G401.6 (cell line): ENCODE results near the gene BCDIN3D.

Experiments
- FAIRE-seq: peaks from 2 replicates; lab custom pipeline; 2012; peaks lifted over from hg19 to GRCh38; lab: Jason Lieb, UNC

Gene BCDIN3D

DNA sequence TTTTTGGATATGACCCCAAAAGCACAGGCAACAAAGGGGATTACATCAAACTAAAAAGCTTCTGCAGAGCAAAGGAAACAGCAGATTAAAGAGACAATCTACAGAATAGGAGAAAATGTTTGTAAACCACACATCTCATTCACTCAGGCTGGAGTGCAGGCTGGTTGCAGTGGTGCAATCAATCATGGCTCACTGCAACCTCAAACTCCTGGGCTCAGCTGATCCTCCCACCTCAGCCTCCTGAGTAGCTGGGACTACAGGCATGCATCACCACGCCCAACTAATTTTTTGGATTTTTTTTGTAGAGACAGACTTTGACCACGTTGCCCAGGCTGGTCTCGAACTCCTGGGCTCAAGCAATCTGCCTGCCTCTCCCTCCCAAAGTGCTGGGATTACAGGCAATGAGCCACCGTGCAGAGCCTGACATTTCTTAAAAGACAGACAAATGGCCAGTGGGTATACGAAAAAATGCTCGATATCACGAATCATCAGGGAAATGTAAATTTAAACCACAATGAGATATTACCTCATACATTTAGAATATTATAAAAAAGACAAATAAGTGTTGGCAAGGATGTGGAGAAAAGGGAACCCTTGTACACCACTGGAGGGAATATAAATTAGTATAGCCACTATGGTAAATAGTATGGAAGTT is 24.5 kb downstream of the BCDIN3D start:
- FAIRE-seq, result no peak

- FAIRE-seq, result no peak
Observed at GRCh38 chr12:49813131-49813530, 29.8 kb downstream of the BCDIN3D start.

DNA sequence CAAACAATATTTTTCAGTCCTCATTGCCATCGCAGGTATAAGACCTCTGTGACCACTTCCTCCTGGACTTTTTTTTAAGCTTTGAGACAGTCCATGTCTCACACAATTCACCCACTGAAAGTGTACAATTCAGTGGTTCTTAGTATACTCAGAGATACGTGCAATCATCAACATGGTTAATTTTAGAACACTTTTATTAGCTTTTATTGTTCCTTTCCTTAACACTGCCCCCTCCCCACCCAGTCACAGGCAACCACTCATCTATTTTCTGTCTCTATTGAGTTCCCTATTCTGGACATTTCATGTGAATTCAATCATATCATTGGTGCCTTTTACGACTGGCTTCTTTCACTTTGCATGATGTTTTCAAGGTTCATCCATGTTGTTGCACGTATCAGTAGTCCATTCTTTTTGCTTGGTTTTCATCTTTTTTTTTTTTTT is 30.9 kb downstream of the BCDIN3D start:
- no peak for FAIRE-seq

- no peak for FAIRE-seq
Observed at GRCh38 chr12:49811136-49811535, 31.8 kb downstream of the BCDIN3D start.

DNA sequence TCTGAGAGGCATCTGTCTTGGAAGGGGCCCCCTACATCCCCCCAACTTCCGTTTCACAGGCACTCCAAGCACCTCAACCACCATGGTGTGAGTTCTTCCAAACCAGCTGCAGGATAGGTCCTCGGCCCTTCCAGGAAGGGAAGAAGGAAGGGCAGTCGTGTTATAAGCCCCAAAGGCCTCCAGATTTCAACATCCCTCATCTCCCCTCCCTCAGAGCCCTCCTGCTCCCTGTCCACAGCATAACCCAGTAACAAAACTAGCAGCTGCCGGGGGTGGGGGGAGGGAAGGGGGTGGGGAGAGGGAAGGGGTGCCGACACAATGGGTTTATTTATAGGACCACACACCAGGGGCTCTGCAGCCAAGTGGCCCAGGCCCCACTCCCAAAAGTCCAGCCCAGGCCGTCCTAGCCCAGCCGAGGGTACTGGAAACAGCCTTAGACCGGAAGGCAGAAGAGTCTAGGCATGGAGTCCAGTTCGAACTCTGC is 33.0 kb downstream of the BCDIN3D start:
- FAIRE-seq, result no peak

GRCh38 chr12:49809381-49809905 is 33.5 kb downstream of the BCDIN3D start:
- FAIRE-seq, result no peak

DNA sequence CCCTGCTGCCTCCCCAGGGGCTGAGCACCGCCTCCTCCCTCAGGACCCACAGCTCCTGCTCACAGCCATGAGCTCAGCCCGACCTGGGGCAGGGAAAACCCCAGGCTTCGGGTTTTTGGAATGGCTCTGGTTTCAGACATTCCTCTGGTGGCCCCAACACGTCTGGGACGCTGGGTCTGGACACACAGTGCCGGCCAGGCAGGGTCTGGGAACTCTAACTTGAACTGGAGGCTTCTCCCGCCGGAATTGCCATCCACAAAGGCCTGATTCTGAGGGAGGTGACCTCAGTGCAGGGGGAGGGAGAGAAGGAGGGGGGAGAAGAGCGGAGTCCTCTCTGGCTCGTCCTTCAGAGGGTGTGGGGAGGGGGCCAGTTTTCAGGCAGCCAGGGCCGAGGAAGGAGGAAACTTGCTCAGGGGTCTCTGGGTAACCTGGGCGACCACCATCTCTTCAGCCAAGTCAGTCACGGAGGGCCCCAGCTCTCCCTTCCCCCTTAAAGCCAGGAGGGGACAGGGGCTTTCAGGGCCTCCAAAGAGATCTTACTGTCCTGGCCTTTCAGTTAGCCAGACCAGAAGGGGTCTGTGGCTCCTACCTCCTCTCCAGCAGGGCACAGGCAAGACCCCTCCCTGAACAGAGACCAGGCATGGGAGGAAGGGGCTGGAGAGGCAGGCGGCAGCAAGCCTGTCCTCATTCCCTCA is 34.1 kb downstream of the BCDIN3D start:
- FAIRE-seq, result no peak

- no peak for FAIRE-seq
Observed at GRCh38 chr12:49807991-49808580, 34.8 kb downstream of the BCDIN3D start.

DNA sequence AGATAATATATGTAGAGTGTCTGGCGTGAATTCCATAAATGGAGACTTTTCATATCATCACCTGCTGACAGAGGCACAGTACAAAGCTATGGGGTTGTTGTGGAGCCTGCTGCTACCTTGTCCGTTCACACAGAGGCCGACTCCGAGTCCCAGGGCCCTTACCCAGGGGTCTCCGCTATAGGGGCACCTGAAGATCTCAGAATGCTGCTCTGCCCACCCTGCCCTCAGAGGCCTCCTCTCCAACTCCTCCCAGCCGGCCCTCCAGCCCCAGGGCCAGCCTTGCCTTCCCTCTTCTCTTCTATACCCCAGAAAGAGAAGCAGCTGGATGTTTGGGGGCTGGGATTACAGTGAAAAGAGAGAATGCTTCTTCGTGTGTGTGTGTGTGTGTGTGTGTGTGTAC is 36.0 kb downstream of the BCDIN3D start:
- no peak for FAIRE-seq

DNA sequence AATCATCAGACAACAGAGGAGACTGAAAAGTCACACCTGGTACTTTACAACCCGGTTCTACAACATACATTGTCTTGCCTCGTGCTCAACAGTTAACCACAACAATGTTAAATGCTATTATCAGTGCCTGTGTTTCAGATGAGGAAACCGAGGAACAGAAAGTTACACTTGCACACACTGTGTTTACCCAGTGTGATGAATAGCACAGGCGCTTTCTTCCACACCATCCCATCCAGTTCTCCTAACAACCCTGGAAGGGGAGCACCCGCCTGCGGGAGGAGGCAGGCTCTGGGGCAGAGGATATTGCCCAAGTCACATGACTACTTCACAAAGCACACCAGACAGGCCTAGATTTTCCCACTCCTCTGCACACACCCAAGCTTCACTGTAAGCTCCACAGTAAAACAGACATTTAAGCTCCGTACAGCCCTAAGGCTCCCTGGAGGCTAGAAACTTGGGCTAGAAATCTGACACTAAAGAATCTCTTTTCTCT is 36.5 kb downstream of the BCDIN3D start:
- no peak for FAIRE-seq

DNA sequence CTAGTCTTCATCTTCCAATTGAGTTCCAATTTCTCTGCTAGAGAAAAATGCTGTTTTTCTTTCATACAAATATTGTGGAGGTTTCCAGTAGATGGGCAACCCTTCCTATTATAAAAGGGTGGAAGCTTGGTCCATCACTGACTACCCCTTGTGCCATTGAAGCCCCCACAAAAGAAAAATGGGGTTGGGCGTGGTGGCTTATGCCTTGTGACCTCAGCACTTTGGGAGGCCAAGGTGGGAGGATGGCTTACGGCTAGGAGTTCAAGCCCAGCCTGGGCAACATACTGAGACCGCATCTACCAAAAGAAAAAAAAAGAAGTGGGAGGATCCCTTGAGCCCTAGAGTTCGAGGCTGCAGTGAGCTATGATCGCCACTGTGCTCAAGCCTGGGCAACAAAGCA is 37.5 kb downstream of the BCDIN3D start:
- no peak for FAIRE-seq

DNA sequence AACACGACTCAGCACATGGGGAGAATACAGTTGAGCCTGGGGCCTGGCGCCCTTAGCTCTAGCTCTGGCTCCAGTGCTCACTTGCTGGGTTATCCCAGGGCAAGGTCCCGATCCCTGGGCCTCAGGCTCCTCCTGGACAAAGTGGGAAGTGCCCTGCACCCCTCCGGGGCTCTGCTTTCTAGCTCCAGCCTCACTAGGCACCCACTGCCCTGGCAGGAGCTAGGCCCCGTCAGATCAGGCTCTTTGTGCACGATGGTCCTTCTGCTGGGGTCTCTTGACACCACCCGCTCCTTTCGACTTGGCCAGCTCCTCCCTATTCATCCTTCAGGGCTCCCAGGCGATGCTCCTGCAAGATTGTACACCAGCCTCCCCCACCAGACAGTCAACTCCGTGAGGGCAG is 38.1 kb downstream of the BCDIN3D start:
- FAIRE-seq, result no peak

DNA sequence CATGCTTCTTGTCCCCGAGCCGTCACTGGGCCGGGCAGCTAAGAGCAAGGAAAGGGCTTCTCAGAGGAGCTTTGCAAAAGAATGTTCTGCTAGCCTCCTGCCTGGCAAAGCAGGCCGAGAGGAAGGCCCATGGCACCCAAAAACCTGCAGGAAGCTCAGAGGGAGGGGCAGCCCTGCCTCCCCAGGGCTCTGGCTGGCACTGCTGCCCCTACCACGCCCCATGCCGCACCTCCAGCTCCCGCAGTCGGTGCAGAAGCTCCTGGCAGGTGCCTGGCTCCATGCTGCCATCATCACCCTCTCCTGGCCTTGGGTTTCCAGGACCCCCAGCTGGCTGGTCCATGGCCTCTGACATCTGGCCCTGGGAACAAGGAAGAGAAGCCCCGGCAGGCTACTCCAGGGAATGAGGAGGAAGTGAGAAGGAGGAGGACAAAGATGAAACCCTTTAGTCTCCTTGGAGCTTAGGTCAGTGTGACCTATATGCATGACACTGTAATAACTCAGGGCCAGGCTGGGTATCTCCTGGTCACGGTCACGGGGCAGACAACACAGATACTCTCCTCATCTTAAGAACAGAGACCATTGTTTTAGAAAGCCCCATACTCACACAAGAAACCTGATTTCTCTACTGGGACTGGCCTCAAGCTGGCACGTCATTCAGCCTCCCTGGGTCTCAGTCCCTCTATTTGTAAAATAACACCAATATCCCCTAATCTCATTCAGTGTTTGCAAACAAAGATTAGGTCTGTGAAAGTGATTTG is 39.0 kb downstream of the BCDIN3D start:
- FAIRE-seq, result no peak

GRCh38 chr12:49801141-49802063 is 41.5 kb downstream of the BCDIN3D start:
- no peak for FAIRE-seq

DNA sequence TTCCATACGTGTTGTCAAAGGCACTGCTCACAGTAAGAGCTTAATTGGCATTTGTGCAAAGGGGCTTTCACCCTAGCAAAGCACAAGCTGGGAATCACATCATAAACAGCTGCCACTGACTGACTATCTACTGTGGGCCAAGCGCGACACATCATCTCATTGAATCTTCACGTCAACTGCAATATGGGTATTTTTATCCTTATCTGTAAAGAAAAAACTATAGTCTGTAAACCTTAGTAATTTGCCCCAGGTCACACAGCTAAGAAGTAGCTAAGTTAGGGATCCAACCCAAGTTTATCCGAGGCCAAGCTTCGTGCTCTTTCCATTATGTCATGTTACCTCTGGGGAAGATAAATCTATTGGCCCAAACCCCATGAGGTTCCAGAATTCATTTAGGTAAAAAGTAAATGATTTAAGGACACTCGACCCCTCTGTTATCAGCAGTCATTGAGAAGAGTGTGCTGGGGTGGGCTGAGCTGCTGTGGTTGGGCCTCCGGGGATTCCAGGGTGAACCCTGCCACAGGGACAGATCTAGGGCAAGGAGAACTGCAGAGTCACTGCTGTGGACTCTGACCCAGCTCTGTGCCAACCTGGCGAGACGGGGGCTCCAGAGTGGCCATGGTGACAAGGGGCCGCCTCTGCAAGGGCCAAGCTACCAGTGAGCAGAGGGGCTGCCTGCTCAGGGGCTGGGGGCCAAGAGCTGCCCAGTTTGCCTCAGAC is 42.3 kb downstream of the BCDIN3D start:
- FAIRE-seq, result no peak

GRCh38 chr12:49798934-49799333 is 44.0 kb downstream of the BCDIN3D start:
- no peak for FAIRE-seq

GRCh38 chr12:49798248-49798647 is 44.7 kb downstream of the BCDIN3D start:
- no peak for FAIRE-seq

- no peak for FAIRE-seq
Observed at GRCh38 chr12:49797449-49797776, 45.5 kb downstream of the BCDIN3D start.

DNA sequence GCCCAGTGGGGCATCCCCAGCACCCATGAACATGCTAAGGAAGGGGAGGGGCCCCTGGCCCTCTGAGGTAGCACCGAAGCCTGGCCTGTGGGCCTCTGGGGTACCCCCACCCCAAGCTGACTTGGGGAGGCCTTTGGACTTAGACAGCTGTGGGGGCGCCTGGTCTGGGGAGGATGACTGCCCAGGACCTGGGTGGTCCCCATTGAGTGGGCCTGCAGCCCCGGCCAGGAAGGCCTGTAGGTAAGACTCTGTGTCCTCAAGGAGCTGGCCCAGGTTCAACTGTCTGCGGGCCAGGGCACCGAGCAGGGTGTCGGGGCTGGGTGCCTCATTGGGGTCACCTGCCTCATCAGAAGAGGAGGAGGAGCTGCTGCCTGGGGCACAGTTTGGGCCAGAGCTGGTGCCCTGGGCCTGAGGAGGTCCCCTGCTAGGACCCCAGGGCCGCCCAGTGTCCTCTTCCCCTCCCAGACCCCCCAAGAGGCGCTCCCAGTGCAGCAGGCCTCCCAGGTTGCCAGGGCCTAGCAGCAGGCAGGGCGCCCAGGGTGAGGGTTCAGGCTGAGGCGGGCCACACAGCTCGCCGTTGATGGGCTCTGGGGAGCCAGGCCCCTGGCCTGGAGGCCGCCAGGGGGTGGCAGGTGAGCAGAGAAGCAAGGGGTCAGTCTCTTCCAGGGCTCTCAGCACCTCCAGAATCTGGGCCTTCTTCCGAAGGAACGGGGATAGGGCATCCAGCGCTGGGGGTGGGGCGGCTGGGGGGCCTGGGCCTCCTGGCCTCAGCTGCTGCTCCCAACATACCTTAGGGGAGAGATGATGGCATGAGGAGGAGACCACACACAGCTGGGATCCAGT is 46.1 kb downstream of the BCDIN3D start:
- FAIRE-seq, result no peak

GRCh38 chr12:49796155-49796554 is 46.8 kb downstream of the BCDIN3D start:
- FAIRE-seq, result no peak
